Activated naive CD4-positive, alpha-beta T cell treated with anti-CD3 and anti-CD28 coated beads, Interleukin-2, amount 10 ng/mL, durations not matched to agents 5 hours and 36 hours (primary cell): ENCODE measurements around the gene UNKL. TPM values are rescaled to one million over a fixed set of nuclear protein-coding genes. Genes with fewer than 3 reads are reported as not detected.

ENCODE experiments used
- total RNA-seq, 2 experiments: library from RNA; stranded (reverse); gene quantifications; one replicate each; pipeline ENCODE4 v1.2.3, GENCODE V29; 2021

UNKL gene
- 10 to 100 TPM; 46.5 to 51.1 TPM for total RNA-seq

GRCh38 chr16:1414532-1415260 is at the start of gene UNKL:
Gene UNKL (minus strand): TSS chr16:1414704. CDS start chr16:1414691, 13 bp downstream.

GRCh38 chr16:1443980-1444729 is 29.7 kb upstream of the UNKL start, which contains the start of gene CCDC154:
Gene CCDC154 (minus strand): TSS chr16:1444556. CDS start chr16:1444322, 234 bp downstream.

GRCh38 chr16:1430759-1431496 is 16.4 kb upstream of the UNKL start, which contains the start of gene PERCC1:
Gene PERCC1 (plus strand): TSS chr16:1431078. CDS start chr16:1432594, 1,516 bp downstream.

GRCh38 chr16:1351582-1352362 is 62.7 kb downstream of the UNKL start, which contains the start of the genes GNPTG and TSR3:
Gene GNPTG (plus strand): TSS chr16:1351931. CDS start chr16:1351966, 35 bp downstream.
Gene TSR3 (minus strand): TSS chr16:1351878. CDS start chr16:1351804, 74 bp downstream.

GRCh38 chr16:1333149-1333812 is 81.2 kb downstream of the UNKL start, which contains the start of gene BAIAP3:
Gene BAIAP3 (plus strand): TSS chr16:1333645. CDS start chr16:1338550, 4,905 bp downstream.

Other genes with a start within 250 kb of the UNKL start
- gene TPSG1, start 189.4 kb downstream of the UNKL start, total RNA-seq: not detected
- not detected for gene TPSB2, start 184.5 kb downstream of the UNKL start, total RNA-seq
- not detected for gene TPSAB1, start 174.0 kb downstream of the UNKL start, total RNA-seq
- not detected for gene TPSD1, start 158.6 kb downstream of the UNKL start, total RNA-seq
- 100 to 1,000 TPM; 165 to 201 TPM for gene UBE2I, start 105.1 kb downstream of the UNKL start, total RNA-seq
- gene BAIAP3, start 81.1 kb downstream of the UNKL start, total RNA-seq: 1 to 10 TPM; 1.4 to 1.7 TPM
- 10 to 100 TPM; 34.5 to 38.1 TPM for gene TSR3, start 62.8 kb downstream of the UNKL start, total RNA-seq
- gene GNPTG, start 62.8 kb downstream of the UNKL start, total RNA-seq: 10 to 100 TPM; 37.3 to 40.1 TPM
- 10 to 100 TPM; 11.5 to 14.0 TPM for gene UQCC4, start 6.0 kb upstream of the UNKL start, total RNA-seq
- gene PERCC1, start 16.4 kb upstream of the UNKL start, total RNA-seq: under 1 TPM in 1 of 2 experiments, not detected in 1; 0.73 TPM
- gene CCDC154, start 29.9 kb upstream of the UNKL start, total RNA-seq: 1 to 10 TPM; 2.7 to 3.7 TPM
- gene CLCN7, start 60.3 kb upstream of the UNKL start, total RNA-seq: 10 to 100 TPM; 61.3 to 66.5 TPM
- gene PTX4, start 74.2 kb upstream of the UNKL start, total RNA-seq: not detected
- 10 to 100 TPM; 55.8 to 58.1 TPM for gene TELO2, start 78.7 kb upstream of the UNKL start, total RNA-seq
- gene TMEM204, start 119.0 kb upstream of the UNKL start, total RNA-seq: 10 to 100 TPM; 64.2 to 65.7 TPM
- 10 to 100 TPM; 11.7 to 13.4 TPM for gene IFT140, start 197.4 kb upstream of the UNKL start, total RNA-seq
- gene CRAMP1, start 197.7 kb upstream of the UNKL start, total RNA-seq: 10 to 100 TPM; 27.4 to 28.1 TPM